K562 (cell line): Measurements from ENCODE around the gene FAM83E. TPM values are rescaled to one million over a fixed set of nuclear protein-coding genes. Genes with fewer than 3 reads are reported as not detected.

Experiments used
- ARNT ChIP-seq, 2 experiments: fragments of 450-650 bp; IDR thresholded peaks; 2 replicates each; pipeline ENCODE4 v1.6.1; 2016; ENCODE audit warnings: mild to moderate bottlenecking in 1 of 2
- CBFA2T3 ChIP-seq: fragments of 450-650 bp; IDR thresholded peaks from 2 replicates; pipeline ENCODE4 v1.6.1; 2017
- CREB1 ChIP-seq, 2 experiments: sonication (generic) in 1 of 2; formaldehyde crosslinking in 1 of 2; IDR thresholded peaks; 2 replicates each; pipeline versions ENCODE4 v1.6.1 to v1.8.0; 2012 to 2022; ENCODE audit warnings: inconsistent platforms in 1 of 2, mild to moderate bottlenecking in 1 of 2, missing genetic modification reagents in 1 of 2, moderate library complexity in 1 of 2
- E2F5 ChIP-seq: sonication (generic); formaldehyde crosslinking; IDR thresholded peaks from 2 replicates; pipeline ENCODE4 v1.8.0; 2022; ENCODE audit warnings: mild to moderate bottlenecking, missing genetic modification reagents
- EHMT2 ChIP-seq: fragments of 450-650 bp; IDR thresholded peaks from 2 replicates; pipeline ENCODE4 v1.6.1; 2018; ENCODE audit warnings: antibody characterized with exemption
- HDAC1 ChIP-seq, 2 experiments: fragments of 450-650 bp; IDR thresholded peaks; 2 replicates each; pipeline ENCODE4 v1.6.1; 2016 to 2017; ENCODE audit warnings: inconsistent platforms in 1 of 2, mild to moderate bottlenecking in 1 of 2, moderate library complexity in 1 of 2
- HDGF ChIP-seq: fragments of 450-650 bp; IDR thresholded peaks from 2 replicates; pipeline ENCODE4 v1.6.1; 2016
- HSF4 ChIP-seq: fragments of 250-450 bp; sonication (Bioruptor Pico); IDR thresholded peaks from 2 replicates; pipeline ENCODE4 v2.1.2; 2022; ENCODE audit warnings: mild to moderate bottlenecking, moderate library complexity, borderline replicate concordance
- MCM3 ChIP-seq: fragments of 450-650 bp; IDR thresholded peaks from 2 replicates; pipeline ENCODE4 v1.6.1; 2016
- OTX1 ChIP-seq: fragments of 450-650 bp; formaldehyde crosslinking; IDR thresholded peaks from 2 replicates; pipeline ENCODE4 v1.4.0; 2022; ENCODE audit warnings: mild to moderate bottlenecking
- PBX2 ChIP-seq, 2 experiments: IDR thresholded peaks in 1 of 2; conservative IDR thresholded peaks in 1 of 2; 2 replicates each; pipeline ENCODE4 v1.6.1; 2016; ENCODE audit warnings: low read depth in 2 of 2, mild to moderate bottlenecking in 1 of 2, missing compliant biosample characterization in 1 of 2, missing genetic modification characterization in 1 of 2, moderate library complexity in 1 of 2
- PCBP1 ChIP-seq: fragments of 200-400 bp; formaldehyde crosslinking; IDR thresholded peaks from 2 replicates; pipeline ENCODE4 v1.6.1; 2018; ENCODE audit warnings: mild to moderate bottlenecking, low read depth, low read length; ENCODE audit not compliant: poor library complexity, severe bottlenecking
- PHB2 ChIP-seq: fragments of 450-650 bp; IDR thresholded peaks from 2 replicates; pipeline ENCODE4 v1.6.1; 2017; ENCODE audit warnings: low read depth
- PPARD ChIP-seq: fragments of 250-450 bp; sonication (Bioruptor Pico); IDR thresholded peaks from 2 replicates; pipeline ENCODE4 v1.8.0; 2022; ENCODE audit warnings: inconsistent platforms, mild to moderate bottlenecking, moderate library complexity
- RAD21 ChIP-seq, 2 experiments: fragments of 250-450 bp in 1 of 2; fragments of 450-650 bp in 1 of 2; sonication (Bioruptor Pico) in 1 of 2; formaldehyde crosslinking in 1 of 2; IDR thresholded peaks in 1 of 2; conservative IDR thresholded peaks in 1 of 2; 2 replicates each; pipeline versions ENCODE4 v1.4.0 to v1.8.0; 2020 to 2022; ENCODE audit warnings: mild to moderate bottlenecking in 2 of 2, moderate library complexity in 1 of 2
- SETDB1 ChIP-seq: IDR thresholded peaks from one replicate; pipeline ENCODE4 v1.6.1; 2012; ENCODE audit warnings: low read length, control low read depth, inconsistent platforms
- SIN3B ChIP-seq: fragments of 450-650 bp; IDR thresholded peaks from 2 replicates; pipeline ENCODE4 v1.6.1; 2017; ENCODE audit warnings: low read depth, mild to moderate bottlenecking, moderate library complexity
- SIX5 ChIP-seq, 2 experiments: IDR thresholded peaks; 2 replicates each; pipeline ENCODE4 v1.6.1; 2011; ENCODE audit warnings: low read length in 2 of 2, borderline replicate concordance in 1 of 2, low read depth in 1 of 2, mild to moderate bottlenecking in 1 of 2, moderate library complexity in 1 of 2; ENCODE audit not compliant: insufficient read depth in 1 of 2
- TCF3 ChIP-seq: sonication (generic); formaldehyde crosslinking; IDR thresholded peaks from 2 replicates; pipeline ENCODE4 v1.4.0; 2020; ENCODE audit warnings: mild to moderate bottlenecking, missing genetic modification reagents
- U2AF1 ChIP-seq: fragments of 200-400 bp; formaldehyde crosslinking; optimal IDR thresholded peaks from 2 replicates; pipeline ENCODE3; 2017; ENCODE audit warnings: mild to moderate bottlenecking, low read depth, low read length, moderate library complexity
- ZNF134 ChIP-seq: fragments of 250-450 bp; sonication (Bioruptor Pico); conservative IDR thresholded peaks from 2 replicates; pipeline ENCODE4 v1.4.0; 2020
- polyA plus RNA-seq, 8 experiments: library from polyadenylated mRNA; depleted of rRNA in 4 of 8; stranded (reverse) in 5 of 8; unstranded in 3 of 8; fragments of >200 nt; fragmentation: Nextera tagmentation in 2 of 8; fragmentation: Illumina TruSeq in 1 of 8; extraction: Ambion mirVana in 2 of 8; extraction: Trizol in 1 of 8; gene quantifications; 2 replicates each; pipeline versions ENCODE4 v1.2.1 to v1.2.3, GENCODE V29; 2011 to 2014; ENCODE audit warnings: inconsistent platforms in 1 of 8, missing spikeins in 1 of 8
- total RNA-seq, 7 experiments: library from RNA; depleted of rRNA in 6 of 7; stranded (reverse); fragments of >200 nt in 6 of 7; fragmentation: Illumina TruSeq in 2 of 7; extraction: Trizol in 2 of 7; gene quantifications; 2 replicates each; pipeline versions ENCODE4 v1.2.1 to v1.2.3, GENCODE V29; 2011 to 2021; ENCODE audit warnings: low replicate concordance in 1 of 7
- TF ChIP-seq, protein P1 (sequence below): fragments of 450-650 bp; IDR thresholded peaks from one replicate; pipeline ENCODE4 v1.6.1; 2018; ENCODE audit warnings: mild to moderate bottlenecking, moderate library complexity; ENCODE audit not compliant: partially characterized antibody
- TF ChIP-seq, protein P2 (sequence below): fragments of 450-650 bp; IDR thresholded peaks from 2 replicates; pipeline ENCODE4 v1.6.1; 2016

FAM83E gene
- total and polyA plus RNA-seq, 9 of the 15 experiments (the other 6 are each of a cell fraction or from before 2014, with no cell fraction given) = 0.15 to 0.87 (median 0.29) TPM; not detected in 4

DNA sequence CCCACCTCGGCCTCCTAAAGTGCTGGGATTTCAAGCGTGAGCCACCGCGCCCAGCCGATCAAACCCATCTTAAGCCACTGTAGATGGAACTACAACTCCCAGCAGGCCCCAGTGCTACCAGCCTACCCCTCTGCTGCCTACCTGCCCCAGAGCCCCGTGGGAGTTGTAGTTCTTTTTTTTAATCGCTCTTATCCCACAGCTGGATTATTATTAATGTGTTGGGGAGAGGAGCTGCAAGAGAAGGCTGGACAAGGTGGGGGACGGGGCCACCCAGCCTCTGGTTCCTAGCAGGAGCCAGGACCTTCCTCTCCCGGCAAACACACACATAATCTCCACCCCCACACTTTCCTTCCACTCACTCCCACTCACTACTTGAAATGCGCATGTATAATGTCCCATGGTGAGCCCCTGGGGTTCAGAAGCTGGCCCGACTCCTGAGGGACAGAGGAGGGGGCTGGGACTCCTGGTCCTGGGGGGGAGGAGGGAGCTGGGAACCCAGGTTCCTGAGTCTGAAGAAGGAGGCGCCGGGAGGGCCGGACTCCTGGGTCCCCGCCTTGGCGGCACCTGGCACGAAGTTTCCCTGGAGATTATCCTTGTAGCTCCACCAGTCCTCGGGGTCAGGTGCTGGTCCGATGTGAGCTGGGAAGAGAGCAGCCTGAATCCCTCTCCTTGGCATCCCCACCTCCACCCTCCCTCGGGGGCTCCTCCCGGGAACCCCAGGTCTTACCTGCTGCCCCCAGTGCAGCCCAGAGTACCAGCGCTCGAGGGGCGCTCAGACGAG, 30.2 kb upstream of the FAM83E start (continued):
- TF ChIP-seq PCBP1 = no peak
- no peak for TF ChIP-seq MCM3
- 0 out of 4 replicates have a peak, but pooled peaks of 1 of the 2 experiments have one; percentile 18 for TF ChIP-seq HDAC1 (IDR thresholded peaks at IDR 0.05)
- TF ChIP-seq ZNF134 (CRISPR knock-in tag) = no peak
- TF ChIP-seq EHMT2 = no peak
- TF ChIP-seq SIN3B = no peak
- no peak for TF ChIP-seq E2F5 (CRISPR knock-in tag)
- no peak for TF ChIP-seq HDGF
- no peak for TF ChIP-seq CBFA2T3
- no peak for TF ChIP-seq RAD21 (CRISPR knock-in tag; conservative IDR thresholded peaks at IDR 0.05 in 1 of 2, IDR thresholded peaks at IDR 0.05 in 1 of 2)
- TF ChIP-seq HSF4 (CRISPR knock-in tag) = no peak
- no peak for TF ChIP-seq PPARD
- TF ChIP-seq SETDB1 = no peak
- no peak for TF ChIP-seq OTX1 (CRISPR knock-in tag)
- TF ChIP-seq ARNT (IDR thresholded peaks at IDR 0.05) = no peak
- TF ChIP-seq TCF3 (CRISPR knock-in tag) = no peak
- TF ChIP-seq, protein P1, sequence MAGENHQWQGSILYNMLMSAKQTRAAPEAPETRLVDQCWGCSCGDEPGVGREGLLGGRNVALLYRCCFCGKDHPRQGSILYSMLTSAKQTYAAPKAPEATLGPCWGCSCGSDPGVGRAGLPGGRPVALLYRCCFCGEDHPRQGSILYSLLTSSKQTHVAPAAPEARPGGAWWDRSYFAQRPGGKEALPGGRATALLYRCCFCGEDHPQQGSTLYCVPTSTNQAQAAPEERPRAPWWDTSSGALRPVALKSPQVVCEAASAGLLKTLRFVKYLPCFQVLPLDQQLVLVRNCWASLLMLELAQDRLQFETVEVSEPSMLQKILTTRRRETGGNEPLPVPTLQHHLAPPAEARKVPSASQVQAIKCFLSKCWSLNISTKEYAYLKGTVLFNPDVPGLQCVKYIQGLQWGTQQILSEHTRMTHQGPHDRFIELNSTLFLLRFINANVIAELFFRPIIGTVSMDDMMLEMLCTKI = no peak
- 0 out of 2 replicates have a peak, but pooled peaks have one; percentile 15 for TF ChIP-seq CREB1 (IDR thresholded peaks at IDR 0.05)
- TF ChIP-seq CREB1 (CRISPR knock-in tag; IDR thresholded peaks at IDR 0.05) = no peak
- no peak for TF ChIP-seq U2AF1
- no peak for TF ChIP-seq PBX2 (CRISPR knock-in tag; IDR thresholded peaks at IDR 0.05; ENCODE audit: low read depth)
- TF ChIP-seq PBX2 (tag; conservative IDR thresholded peaks at IDR 0.05; ENCODE audit: low read depth) = no peak
- no peak for TF ChIP-seq PHB2
- TF ChIP-seq, protein P2, sequence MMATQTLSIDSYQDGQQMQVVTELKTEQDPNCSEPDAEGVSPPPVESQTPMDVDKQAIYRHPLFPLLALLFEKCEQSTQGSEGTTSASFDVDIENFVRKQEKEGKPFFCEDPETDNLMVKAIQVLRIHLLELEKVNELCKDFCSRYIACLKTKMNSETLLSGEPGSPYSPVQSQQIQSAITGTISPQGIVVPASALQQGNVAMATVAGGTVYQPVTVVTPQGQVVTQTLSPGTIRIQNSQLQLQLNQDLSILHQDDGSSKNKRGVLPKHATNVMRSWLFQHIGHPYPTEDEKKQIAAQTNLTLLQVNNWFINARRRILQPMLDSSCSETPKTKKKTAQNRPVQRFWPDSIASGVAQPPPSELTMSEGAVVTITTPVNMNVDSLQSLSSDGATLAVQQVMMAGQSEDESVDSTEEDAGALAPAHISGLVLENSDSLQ = no peak
- TF ChIP-seq SIX5 (IDR thresholded peaks at IDR 0.05; ENCODE audit: borderline replicate concordance in 1 of 2, insufficient read depth in 1 of 2, low read depth in 1 of 2, low read length in 2 of 2) = peak; percentile 97 to 99
